Measurements from ENCODE around the gene KLRC3.
"Not testable (repeated sequence)": the region's sequence is repeated elsewhere in the genome, so short reads cannot be mapped to it uniquely, and the experiment has no call there.

Gene KLRC3

DNA sequence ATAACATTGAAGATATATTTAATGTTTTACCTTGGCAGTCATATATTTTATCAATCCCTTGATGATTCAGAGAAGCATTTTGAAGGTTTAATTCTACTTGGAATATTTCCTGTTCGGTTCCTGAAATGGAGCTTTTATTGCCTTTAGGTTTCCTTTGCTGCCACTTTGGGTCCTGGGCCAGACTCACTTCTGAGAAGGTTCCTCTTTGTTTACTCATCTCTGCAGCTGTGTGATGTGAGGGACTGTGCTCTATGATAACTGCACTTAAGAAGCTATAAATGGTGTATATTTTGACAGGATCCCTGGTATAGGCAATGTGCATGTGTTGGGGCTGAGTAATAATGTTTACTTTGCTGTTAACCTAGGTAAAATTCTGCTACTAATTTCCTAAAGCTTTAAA lies at the start of gene KLRC3:
TSS of gene KLRC3 (minus strand) at position 262 of the 400 bp plus-strand sequence. CDS start at position 217, 45 bp downstream.
- not testable (repeated sequence) for DNase-seq (ENCODE audit: low read depth in 1 of 2, low spot score in 1 of 2)

DNA sequence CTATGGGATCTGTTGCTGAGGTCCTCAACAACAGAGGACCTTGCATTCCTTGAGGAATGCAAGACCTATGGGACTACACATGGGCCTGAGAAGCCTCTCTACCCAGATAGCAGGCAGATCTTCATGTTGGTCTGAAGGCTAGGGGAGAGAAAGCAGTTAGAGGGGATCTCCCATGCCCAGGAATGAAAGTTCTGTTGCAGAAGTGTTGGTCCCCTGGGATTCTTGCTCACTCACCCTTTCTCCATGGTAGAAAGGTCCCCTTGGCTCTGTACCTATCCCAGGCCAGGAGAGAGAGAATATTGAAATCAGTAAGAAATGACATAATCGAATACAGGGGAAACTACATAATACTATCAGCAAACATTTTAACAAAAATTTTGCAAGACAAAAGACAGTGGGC lies 49.3 kb upstream of the KLRC3 start:
- DNase-seq (ENCODE audit: low read depth in 1 of 2, low spot score in 1 of 2), result no peak

DNA sequence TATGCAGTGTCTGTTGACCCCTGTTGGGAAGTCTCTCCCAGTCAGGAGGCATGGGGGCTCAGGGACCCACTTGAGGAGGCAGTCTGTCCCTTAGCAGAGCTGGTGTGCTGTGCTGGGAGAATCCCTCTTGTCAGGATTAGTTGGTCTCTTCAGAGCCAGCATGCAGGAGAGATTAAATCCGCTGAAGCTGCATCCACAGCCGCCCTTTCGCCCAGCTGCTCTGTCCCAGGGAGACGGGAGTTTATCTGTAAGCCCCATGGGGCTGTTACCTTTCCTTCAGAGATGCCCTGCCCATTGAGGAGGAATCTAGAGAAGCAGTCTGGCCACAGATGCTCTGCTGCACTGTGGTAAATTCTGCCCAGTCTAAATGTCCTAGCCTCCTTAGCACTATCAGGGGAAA lies 45.9 kb upstream of the KLRC3 start:
- DNase-seq (ENCODE audit: low read depth in 1 of 2, low spot score in 1 of 2), result no peak

DNA sequence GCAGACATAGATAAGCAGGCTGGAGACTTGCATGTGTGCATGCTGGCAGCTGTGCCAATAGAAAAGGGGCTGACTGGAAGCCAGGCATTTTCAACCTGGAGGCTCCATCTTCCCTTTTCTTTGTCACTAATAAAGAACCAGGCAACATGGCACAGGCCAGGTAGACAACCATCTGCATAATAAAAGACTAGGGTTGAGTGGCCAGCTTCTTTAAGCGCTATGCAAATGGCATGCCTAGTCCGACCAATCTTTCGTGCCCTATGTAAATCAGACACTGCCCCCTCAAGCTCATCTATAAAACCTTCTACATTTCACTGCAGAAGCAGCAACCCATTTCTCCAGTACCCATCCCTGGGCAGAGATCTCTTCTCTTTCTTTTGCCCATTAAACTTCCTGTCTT lies 37.4 kb upstream of the KLRC3 start:
- no peak for DNase-seq (ENCODE audit: low read depth in 1 of 2, low spot score in 1 of 2)

DNA sequence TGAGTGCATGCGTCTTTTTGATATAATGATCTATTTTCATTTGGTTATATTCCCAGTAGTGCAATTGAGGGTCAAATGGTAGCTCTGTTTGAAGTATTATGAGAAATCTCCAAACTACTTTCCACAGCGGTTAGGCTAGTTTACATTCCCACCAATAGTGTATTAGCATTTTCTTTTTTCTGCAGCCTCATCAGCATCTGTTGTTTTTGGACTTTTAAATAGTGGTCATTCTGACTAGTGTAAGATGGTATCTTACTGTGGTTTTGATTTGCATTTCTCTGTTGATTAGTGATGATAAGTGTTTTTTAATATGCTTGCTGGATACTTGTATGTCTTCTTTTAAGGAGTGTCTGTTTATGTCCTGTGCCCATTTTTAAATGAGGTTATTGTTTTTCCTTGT lies 36.5 kb upstream of the KLRC3 start:
- no peak for DNase-seq (ENCODE audit: low read depth in 1 of 2, low spot score in 1 of 2)

DNA sequence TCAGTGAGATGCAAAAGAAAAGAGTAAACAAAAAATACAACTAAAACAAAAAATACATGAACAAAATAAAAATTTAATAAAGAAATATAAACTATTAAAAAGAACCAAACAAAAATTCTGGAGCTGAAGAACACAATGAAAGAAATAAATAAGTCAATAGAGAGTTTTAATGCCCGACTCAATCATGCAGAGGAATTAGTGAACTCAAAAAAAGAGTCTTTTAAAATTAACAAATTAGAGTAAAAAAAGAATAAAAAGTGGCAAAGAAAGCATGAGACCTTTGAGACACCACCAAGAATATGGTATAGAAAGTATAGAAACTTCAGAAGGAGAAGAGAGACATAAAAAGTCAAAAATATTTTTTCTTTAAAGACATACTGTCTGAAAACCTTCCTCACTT lies 35.4 kb upstream of the KLRC3 start:
- DNase-seq (ENCODE audit: low read depth in 1 of 2, low spot score in 1 of 2), result no peak

DNA sequence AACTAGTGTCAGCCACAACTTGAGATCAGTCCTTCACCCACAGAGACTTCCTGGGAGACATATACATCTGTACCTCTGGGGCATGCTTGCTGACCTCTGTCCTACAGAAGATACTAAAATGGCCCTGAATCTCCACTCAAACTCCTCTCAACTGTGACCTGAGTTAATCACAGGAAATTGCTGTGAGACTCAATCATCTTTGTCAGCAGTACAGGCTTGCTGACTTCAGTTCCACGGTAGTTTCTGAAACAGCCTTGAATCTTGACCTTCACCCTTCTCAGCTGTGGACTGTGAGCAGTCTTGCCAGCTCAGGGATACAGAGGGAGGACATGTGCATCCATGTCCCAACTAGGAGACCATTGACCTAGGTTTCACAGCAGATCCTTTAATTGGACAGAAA lies 34.1 kb upstream of the KLRC3 start:
- DNase-seq (ENCODE audit: low read depth in 1 of 2, low spot score in 1 of 2), result no peak

DNA sequence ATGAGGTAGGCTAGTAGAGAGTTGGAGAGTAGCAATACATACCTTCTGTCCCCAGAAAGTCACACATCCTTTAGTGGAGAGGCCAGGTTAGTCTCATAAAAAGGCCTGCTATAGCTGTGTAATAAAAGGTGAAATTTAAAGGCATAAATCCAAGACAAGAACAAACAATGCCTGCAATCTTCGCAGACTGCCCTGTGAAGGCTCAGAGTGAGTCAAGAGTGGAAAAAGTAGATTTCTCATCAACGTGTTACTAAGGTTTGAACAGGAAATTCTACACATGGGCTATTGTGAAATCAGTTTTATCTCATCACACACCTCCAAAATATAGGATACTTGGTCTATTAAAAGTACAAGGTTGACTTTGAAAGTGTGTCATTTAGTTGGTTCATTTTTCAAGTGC lies 32.8 kb upstream of the KLRC3 start, which contains the start of gene KLRC1:
TSS of gene KLRC1 (minus strand) at position 222 of the 400 bp plus-strand sequence. CDS start 2,221 bp downstream, outside the sequence.
- DNase-seq (ENCODE audit: low read depth in 1 of 2, low spot score in 1 of 2), result no peak

DNA sequence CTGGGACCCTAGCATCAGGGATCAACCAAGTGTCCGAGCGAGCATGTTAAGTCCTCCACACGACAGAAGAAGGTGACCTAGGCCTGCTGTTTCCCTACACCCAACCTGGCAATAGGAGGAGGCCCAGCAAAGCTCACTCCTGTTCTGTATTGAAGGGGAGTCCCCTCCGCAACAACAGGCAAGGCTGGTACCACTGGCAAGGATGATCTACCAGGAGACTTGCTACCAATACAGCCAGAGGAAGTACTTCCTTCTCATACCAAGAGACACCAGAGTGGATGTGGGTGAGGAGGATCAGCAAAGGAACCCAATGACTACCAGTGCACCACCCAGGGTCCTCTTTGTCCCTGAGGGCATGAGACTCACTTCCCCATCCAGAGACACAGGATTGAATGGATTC lies 27.8 kb upstream of the KLRC3 start:
- DNase-seq (ENCODE audit: low read depth in 1 of 2, low spot score in 1 of 2), result no peak

DNA sequence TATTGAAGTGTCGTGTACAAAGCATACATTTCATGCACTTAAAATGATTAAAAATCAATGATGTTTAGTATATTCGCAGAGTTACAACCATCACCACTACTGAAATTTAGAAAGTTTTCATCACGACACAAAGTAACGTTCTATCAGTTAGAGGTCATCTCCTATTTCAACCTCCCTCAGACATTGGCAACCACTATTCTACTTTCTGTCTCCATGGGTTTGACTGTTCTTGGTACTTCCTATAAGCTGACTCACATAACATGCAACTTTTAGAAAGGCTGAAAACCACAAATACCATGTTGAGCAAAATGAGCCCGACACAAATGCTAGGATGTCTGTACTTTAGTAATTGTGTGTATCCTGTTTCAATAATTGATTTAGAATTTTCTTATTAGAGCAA lies 25.7 kb upstream of the KLRC3 start:
- not testable (repeated sequence) for DNase-seq (ENCODE audit: low read depth in 1 of 2, low spot score in 1 of 2)

DNA sequence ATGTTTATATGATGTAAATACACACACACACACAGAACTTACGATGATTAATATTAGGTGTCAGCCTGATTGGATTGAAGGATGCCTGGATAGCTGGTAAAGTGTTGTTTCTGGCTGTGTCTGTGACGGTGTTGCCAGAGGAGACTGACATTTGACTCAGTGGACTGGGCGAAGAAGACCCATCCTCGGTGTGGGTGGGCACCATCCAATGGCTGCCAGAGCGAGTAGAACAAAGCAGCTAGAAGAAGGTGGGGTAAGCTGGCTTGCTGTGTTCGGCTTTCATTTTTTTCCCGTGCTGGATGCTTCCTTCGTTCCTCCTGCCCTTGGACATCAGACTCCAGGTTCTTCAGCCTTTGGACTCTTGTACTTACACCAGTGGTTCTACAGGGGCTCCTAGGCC lies 20.7 kb upstream of the KLRC3 start:
- DNase-seq (ENCODE audit: low read depth in 1 of 2, low spot score in 1 of 2), result not testable (repeated sequence)

DNA sequence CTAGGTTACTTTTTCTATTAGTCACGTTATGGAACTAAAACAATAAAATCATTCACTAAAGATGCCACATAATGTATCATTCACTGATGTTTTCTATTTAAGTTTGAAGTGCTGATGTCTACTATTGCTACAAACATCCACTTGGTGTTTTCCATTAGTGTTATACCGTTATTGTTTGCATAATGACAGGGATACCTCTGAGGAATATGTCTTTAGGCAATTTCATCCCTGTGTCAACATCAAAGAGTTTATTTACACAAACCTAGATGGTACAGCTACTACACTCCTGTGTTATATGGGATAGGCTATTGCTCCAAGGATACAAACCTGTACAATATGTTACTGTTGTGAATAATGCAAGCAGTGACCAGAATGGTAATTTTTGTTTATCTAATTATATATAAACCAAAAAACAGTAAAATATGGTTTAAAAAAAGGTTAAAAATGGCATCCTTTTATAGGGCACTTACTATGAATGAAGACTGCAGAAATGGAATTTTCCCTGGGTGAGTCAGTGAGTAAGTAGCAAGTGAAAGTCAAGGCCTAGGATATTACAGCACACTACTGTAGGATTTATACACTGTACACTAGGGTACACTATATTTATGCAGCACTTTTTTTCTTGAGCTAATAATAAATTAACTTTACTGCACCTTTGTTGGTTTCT lies 19.3 kb upstream of the KLRC3 start:
- DNase-seq (ENCODE audit: low read depth in 1 of 2, low spot score in 1 of 2), result not testable (repeated sequence)

DNA sequence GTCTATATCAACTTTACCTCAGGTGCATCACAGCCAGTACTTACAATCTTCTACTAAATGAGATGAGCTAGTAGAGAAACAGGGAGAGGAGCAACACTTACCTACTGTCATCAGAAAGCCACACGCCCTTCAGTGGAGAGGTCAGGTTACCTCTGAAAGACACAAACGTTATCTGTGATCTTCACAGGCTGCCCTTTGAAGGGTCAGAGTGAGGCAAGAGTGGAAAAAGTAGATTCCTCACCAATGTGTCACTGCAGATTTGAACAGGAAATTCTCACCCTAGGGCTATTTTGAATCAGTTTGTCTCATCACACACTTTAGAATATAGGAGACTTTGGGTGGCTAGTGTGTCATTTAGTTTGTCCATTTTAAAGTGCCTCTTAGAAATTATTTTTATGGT lies 17.2 kb upstream of the KLRC3 start:
- not testable (repeated sequence) for DNase-seq (ENCODE audit: low read depth in 1 of 2, low spot score in 1 of 2)

DNA sequence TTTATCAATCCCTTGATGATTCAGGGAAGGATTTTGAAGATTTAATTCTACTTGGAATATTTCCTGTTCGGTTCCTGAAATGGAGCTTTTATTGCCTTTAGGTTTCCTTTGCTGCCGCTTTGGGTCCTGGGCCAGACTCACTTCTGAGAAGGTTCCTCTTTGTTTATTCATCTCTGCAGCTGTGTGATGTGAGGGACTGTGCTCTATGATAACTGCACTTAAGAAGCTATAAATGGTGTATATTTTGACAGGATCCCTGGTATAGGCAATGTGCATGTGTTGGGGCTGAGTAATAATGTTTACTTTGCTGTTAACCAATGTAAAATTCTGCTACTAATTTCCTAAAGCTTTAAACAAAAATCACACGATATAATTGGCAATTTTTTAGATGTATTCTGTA lies 15.4 kb upstream of the KLRC3 start, which contains the start of gene KLRC2:
TSS of gene KLRC2 (minus strand) at position 195 of the 400 bp plus-strand sequence. CDS start at position 171, 24 bp downstream.
- DNase-seq (ENCODE audit: low read depth in 1 of 2, low spot score in 1 of 2), result not testable (repeated sequence)

DNA sequence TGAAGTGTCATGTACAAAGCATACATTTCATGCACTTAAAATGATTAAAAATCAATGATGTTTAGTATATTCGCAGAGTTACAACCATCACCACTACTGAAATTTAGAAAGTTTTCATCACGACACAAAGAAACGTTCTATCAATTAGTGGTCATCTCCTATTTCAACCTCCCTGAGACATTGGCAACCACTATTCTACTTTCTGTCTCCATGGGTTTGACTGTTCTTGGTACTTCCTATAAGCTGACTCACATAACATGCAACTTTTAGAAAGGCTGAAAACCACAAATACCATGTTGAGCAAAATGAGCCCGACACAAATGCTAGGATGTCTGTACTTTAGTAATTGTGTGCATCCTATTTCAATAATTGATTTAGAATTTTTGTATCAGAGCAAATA lies 10.2 kb upstream of the KLRC3 start:
- DNase-seq (ENCODE audit: low read depth in 1 of 2, low spot score in 1 of 2), result not testable (repeated sequence)

DNA sequence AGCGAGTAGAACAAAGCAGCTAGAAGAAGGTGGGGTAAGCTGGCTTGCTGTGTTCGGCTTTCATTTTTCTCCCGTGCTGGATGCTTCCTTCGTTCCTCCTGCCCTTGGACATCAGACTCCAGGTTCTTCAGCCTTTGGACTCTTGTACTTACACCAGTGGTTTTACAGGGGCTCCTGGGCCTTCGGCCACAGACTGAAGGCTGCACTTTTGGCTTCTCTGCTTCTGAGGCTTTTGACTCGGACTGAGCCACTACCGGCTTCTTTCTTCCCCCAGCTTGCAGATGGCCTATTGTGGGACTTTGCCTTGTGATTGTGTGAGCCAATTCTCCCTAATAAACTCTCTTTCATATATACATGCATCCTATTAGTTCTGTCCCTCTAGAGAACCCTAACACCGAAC lies 5.5 kb upstream of the KLRC3 start:
- DNase-seq (ENCODE audit: low read depth in 1 of 2, low spot score in 1 of 2), result not testable (repeated sequence)

DNA sequence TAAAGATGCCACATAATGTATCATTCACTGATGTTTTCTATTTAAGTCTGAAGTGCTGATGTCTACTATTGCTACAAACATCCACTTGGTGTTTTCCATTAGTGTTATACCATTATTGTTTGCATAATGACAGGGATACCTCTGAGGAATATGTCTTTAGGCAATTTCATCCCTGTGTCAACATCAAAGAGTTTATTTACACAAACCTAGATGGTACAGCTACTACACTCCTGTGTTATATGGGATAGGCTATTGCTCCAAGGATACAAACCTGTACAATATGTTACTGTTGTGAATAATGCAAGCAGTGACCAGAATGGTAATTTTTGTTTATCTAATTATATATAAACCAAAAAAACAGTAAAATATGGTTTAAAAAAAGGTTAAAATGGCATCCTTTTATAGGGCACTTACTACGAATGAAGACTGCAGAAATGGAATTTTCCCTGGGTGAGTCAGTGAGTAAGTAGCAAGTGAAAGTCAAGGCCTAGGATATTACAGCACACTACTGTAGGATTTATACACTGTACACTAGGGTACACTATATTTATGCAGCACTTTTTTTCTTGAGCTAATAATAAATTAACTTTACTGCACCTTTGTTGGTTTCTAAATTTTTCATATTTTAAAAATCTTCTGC lies 4.0 kb upstream of the KLRC3 start:
- DNase-seq (ENCODE audit: low read depth in 1 of 2, low spot score in 1 of 2), result not testable (repeated sequence)

DNA sequence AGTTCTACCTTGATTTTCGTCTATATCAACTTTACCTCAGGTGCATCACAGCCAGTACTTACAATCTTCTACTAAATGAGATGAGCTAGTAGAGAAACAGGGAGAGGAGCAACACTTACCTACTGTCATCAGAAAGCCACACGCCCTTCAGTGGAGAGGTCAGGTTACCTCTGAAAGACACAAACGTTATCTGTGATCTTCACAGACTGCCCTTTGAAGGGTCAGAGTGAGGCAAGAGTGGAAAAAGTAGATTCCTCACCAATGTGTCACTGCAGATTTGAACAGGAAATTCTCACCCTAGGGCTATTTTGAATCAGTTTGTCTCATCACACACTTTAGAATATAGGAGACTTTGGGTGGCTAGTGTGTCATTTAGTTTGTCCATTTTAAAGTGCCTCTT lies 1.8 kb upstream of the KLRC3 start:
- DNase-seq (ENCODE audit: low read depth in 1 of 2, low spot score in 1 of 2), result not testable (repeated sequence)

DNA sequence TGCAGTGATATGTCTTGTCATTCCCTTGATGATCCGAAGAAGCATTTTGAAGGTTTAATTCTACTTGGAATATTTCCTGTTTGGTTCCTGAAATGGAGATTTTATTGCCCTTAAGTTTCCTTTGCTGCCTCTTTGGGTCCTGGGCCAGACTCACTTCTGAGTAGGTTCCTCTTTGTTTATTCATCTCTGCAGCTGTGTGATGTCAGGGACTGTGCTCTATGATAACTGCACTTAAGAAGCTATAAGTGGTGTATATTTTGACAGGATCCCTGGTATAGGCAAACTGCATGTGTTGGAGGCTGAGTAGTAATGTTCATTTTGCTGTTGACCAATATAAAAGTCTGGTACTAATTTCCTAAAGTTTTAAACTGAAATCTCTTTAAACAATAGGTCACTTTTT lies 11.0 kb downstream of the KLRC3 start, which contains the start of gene KLRC4:
TSS of gene KLRC4 (minus strand) at position 366 of the 400 bp plus-strand sequence. CDS start at position 184, 182 bp downstream.
- DNase-seq (ENCODE audit: low read depth in 1 of 2, low spot score in 1 of 2), result no peak

DNA sequence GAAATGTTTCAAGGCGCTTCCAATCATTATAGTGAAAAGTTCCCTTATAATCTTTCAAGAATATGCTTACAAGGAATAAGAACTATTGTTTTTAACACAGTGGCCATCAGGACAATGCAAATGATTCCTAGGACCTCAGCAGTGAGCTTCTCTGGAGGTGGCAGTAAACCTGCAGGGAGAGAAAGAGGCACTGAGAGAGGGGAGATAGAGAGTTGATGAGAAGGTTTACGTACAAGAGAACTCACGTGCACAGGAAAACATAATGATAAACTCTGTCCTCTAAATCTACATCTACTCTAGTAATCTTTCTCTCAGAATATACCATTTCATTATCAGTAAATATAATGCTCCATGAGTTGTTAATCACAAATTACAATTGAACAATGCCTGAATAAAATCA lies 11.6 kb downstream of the KLRC3 start:
- DNase-seq (ENCODE audit: low read depth in 1 of 2, low spot score in 1 of 2), result no peak

DNA sequence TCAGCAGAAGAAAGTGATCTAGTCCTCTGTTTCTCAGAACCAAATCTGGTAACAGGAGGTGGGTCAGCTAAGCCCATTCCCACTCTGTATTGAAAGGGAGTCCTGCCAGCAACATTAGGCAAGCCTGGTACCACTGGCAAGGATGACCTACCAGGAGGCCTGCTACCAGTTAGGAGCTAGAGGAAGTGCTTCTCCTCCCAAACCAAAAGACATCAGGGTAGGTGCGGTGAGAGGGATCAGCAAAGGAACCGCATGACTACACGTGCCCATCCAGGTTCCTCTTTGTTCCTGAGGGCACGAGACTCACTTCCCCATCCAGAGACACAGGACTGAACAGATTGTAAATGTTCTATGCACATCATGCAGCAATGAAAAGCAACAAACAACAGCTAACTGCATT lies 13.7 kb downstream of the KLRC3 start:
- no peak for DNase-seq (ENCODE audit: low read depth in 1 of 2, low spot score in 1 of 2)

DNA sequence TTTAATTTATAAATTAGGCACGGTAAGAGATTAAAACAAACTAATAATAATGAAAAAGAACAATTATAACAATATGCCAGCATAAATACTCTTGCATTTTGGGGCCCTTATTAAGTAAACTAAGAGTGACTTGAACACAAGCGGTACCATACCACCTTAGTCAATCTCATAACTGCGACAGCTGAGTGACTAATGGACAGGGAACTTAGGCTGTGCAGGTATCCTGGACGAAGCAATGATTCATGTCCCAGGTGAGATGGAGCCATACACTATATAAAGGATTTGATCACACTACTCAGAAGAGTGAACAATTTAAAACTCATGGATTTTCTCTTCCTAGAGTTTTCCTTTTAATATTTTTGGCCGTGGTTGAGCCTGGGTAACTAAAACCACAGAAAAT lies 15.1 kb downstream of the KLRC3 start:
- DNase-seq (ENCODE audit: low read depth in 1 of 2, low spot score in 1 of 2), result no peak

DNA sequence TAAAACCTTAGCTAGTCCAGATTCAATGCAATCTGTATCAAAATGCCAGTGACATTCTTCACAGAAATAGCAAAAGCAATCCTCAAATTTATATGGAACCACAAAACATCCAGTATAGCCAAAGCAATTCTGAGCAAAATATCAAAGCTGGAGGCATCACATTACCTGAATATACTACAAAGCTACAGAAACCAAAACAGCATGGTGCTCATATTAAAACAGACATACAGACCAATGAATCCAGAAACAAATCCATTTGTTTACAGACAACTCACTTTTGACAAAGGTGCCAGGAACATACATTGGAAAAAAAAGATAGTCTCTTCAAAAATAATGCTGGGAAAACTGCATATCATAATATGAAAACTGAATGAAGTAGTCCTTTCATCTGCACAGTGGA lies 15.6 kb downstream of the KLRC3 start:
- no peak for DNase-seq (ENCODE audit: low read depth in 1 of 2, low spot score in 1 of 2)

All from stimulated activated CD4-positive, alpha-beta T cell treated with anti-CD3 and anti-CD28 coated beads, Interleukin-15, amount 100 ng/mL, for 1 hour (primary cell).